H9 (cell line): ENCODE data around the gene DGKD. TPM values are rescaled to one million over a fixed set of nuclear protein-coding genes. Genes with fewer than 3 reads are reported as not detected.

ENCODE experiments used
- DNase-seq: peaks from one replicate; pipeline ENCODE4 v3.0.0-alpha.2; 2017
- H2AFZ ChIP-seq: one replicate; pipeline ENCODE4 v1.6.1; 2013; ENCODE audit warnings: mild to moderate bottlenecking, low read length, control low read depth, moderate library complexity
- H2AK5ac ChIP-seq: 2 replicates; pipeline ENCODE4 v1.6.1; 2013; ENCODE audit warnings: low read length, control low read depth, mixed read lengths; ENCODE audit not compliant: insufficient read length
- H2BK120ac ChIP-seq: one replicate; pipeline ENCODE4 v1.6.1; 2013; ENCODE audit warnings: low read depth, mild to moderate bottlenecking, low read length, control low read depth, inconsistent platforms; ENCODE audit not compliant: poor library complexity, severe bottlenecking
- H2BK12ac ChIP-seq: 2 replicates; pipeline ENCODE4 v1.6.1; 2013; ENCODE audit warnings: low read length, control low read depth, mixed read lengths, low read depth; ENCODE audit not compliant: insufficient read length
- H2BK15ac ChIP-seq: 2 replicates; pipeline ENCODE4 v1.6.1; 2013; ENCODE audit warnings: low read depth, low read length, control low read depth
- H2BK20ac ChIP-seq: one replicate; pipeline ENCODE4 v1.6.1; 2013; ENCODE audit warnings: low read depth, mild to moderate bottlenecking, low read length, control low read depth, inconsistent platforms; ENCODE audit not compliant: poor library complexity, severe bottlenecking
- H2BK5ac ChIP-seq: 2 replicates; pipeline ENCODE4 v1.6.1; 2013; ENCODE audit warnings: low read length, control low read depth, mixed read lengths; ENCODE audit not compliant: insufficient read length
- H3K14ac ChIP-seq: 2 replicates; pipeline ENCODE4 v1.6.1; 2013; ENCODE audit warnings: low read length, control low read depth; ENCODE audit not compliant: insufficient read depth
- H3K18ac ChIP-seq: 2 replicates; pipeline ENCODE4 v1.6.1; 2013; ENCODE audit warnings: low read depth, mild to moderate bottlenecking, mixed read lengths, low read length, control low read depth; ENCODE audit not compliant: insufficient read length
- H3K23ac ChIP-seq: 2 replicates; pipeline ENCODE4 v1.6.1; 2013; ENCODE audit warnings: low read length, control low read depth, mixed read lengths, low read depth; ENCODE audit not compliant: insufficient read length
- H3K23me2 ChIP-seq: 2 replicates; pipeline ENCODE4 v1.6.1; 2013; ENCODE audit warnings: low read depth, mild to moderate bottlenecking, mixed read lengths, low read length, control low read depth; ENCODE audit not compliant: insufficient read length, poor library complexity, severe bottlenecking
- H3K27ac ChIP-seq: 2 replicates; pipeline ENCODE4 v1.5.1; 2013; ENCODE audit warnings: low read length, control low read depth, mixed read lengths, low read depth; ENCODE audit not compliant: insufficient read length
- H3K27me3 ChIP-seq: 2 replicates; pipeline ENCODE4 v1.6.1; 2013; ENCODE audit warnings: low read length, control low read depth, inconsistent platforms; ENCODE audit not compliant: insufficient read depth
- H3K4ac ChIP-seq: 2 replicates; pipeline ENCODE4 v1.6.1; 2013; ENCODE audit warnings: low read depth, mild to moderate bottlenecking, control low read depth, inconsistent platforms, low read length, moderate library complexity
- H3K4me1 ChIP-seq: 2 replicates; pipeline ENCODE4 v1.6.1; 2013; ENCODE audit warnings: low read length, control low read depth, inconsistent platforms; ENCODE audit not compliant: insufficient read depth
- H3K4me2 ChIP-seq: 2 replicates; pipeline ENCODE4 v1.6.1; 2013; ENCODE audit warnings: low read length, control low read depth, mixed read lengths; ENCODE audit not compliant: insufficient read length, insufficient read depth
- H3K56ac ChIP-seq: 2 replicates; pipeline ENCODE4 v1.6.1; 2013; ENCODE audit warnings: low read depth, mild to moderate bottlenecking, mixed read lengths, low read length, control low read depth; ENCODE audit not compliant: insufficient read length
- H3K79me1 ChIP-seq: 2 replicates; pipeline ENCODE4 v1.6.1; 2013; ENCODE audit warnings: low read depth, mild to moderate bottlenecking, moderate library complexity, low read length, control low read depth, inconsistent platforms; ENCODE audit not compliant: insufficient read depth, poor library complexity, severe bottlenecking
- H3K79me2 ChIP-seq: 2 replicates; pipeline ENCODE4 v1.6.1; 2013; ENCODE audit warnings: low read length, control low read depth, inconsistent platforms; ENCODE audit not compliant: insufficient read depth
- H3K9ac ChIP-seq: 2 replicates; pipeline ENCODE4 v1.6.1; 2013; ENCODE audit warnings: low read length, control low read depth, mixed read lengths; ENCODE audit not compliant: insufficient read length; ENCODE audit errors: extremely low read depth
- H3K9me3 ChIP-seq: one replicate; pipeline ENCODE4 v1.6.1; 2013; ENCODE audit warnings: low read depth, low read length, inconsistent platforms; ENCODE audit not compliant: control insufficient read depth
- H3T11ph ChIP-seq: one replicate; pipeline ENCODE4 v1.6.1; 2013; ENCODE audit warnings: mild to moderate bottlenecking, low read length, control low read depth, inconsistent platforms
- H4K20me1 ChIP-seq: one replicate; pipeline ENCODE4 v1.6.1; 2013; ENCODE audit not compliant: control insufficient read depth, insufficient read length, insufficient read depth
- H4K5ac ChIP-seq: 2 replicates; pipeline ENCODE4 v1.6.1; 2013; ENCODE audit warnings: low read depth, mild to moderate bottlenecking, mixed read lengths, low read length, control low read depth; ENCODE audit not compliant: insufficient read length
- H4K8ac ChIP-seq: replicated peaks from 2 replicates; pipeline ENCODE4 v1.6.1; 2013; ENCODE audit warnings: low read length, control low read depth, mixed read lengths, low read depth; ENCODE audit not compliant: insufficient read length
- H4K91ac ChIP-seq: 2 replicates; pipeline ENCODE4 v1.6.1; 2013; ENCODE audit warnings: low read depth, mild to moderate bottlenecking, moderate library complexity, mixed read lengths, low read length, control low read depth; ENCODE audit not compliant: insufficient read length
- H3K27ac Mint-ChIP-seq, 3 experiments: 2 replicates in 2 of 3; 3 replicates in 1 of 3; pipeline ENCODE4 v1.8.0; 2020 to 2021; ENCODE audit warnings: mixed read lengths in 3 of 3, mild to moderate bottlenecking in 1 of 3, moderate library complexity in 1 of 3
- H3K27me3 Mint-ChIP-seq: 2 replicates; pipeline ENCODE4 v1.8.0; 2021; ENCODE audit warnings: low read depth, mild to moderate bottlenecking, moderate library complexity, mixed read lengths
- H3K36me3 Mint-ChIP-seq, 3 experiments: 2 replicates in 2 of 3; 3 replicates in 1 of 3; pipeline ENCODE4 v1.8.0; 2020 to 2021; ENCODE audit warnings: low read depth in 3 of 3, mixed read lengths in 3 of 3; ENCODE audit not compliant: insufficient read depth in 1 of 3
- H3K4me1 Mint-ChIP-seq, 2 experiments: 2 replicates each; pipeline ENCODE4 v1.8.0; 2020; ENCODE audit warnings: mixed read lengths in 2 of 2
- H3K4me3 Mint-ChIP-seq, 2 experiments: 2 replicates in 1 of 2; 3 replicates in 1 of 2; pipeline ENCODE4 v1.8.0; 2020 to 2021; ENCODE audit warnings: mild to moderate bottlenecking in 2 of 2, mixed read lengths in 2 of 2, moderate library complexity in 1 of 2
- H3K9me3 Mint-ChIP-seq, 2 experiments: 2 replicates in 1 of 2; 3 replicates in 1 of 2; pipeline ENCODE4 v1.8.0; 2020; ENCODE audit warnings: mild to moderate bottlenecking in 2 of 2, mixed read lengths in 2 of 2, moderate library complexity in 1 of 2
- WGBS: extraction: QIAGEN DNeasy Blood & Tissue Kit; methylation state at CpG from one replicate; pipeline ENCODE4 v1.1.7; 2013; ENCODE audit warnings: missing lambda C conversion rate, low lambda C conversion rate, mixed read lengths; ENCODE audit not compliant: insufficient read length; ENCODE audit errors: extremely low coverage; 5-methylcytosine and 5-hydroxymethylcytosine counted together
- total RNA-seq: library from RNA; stranded (reverse); gene quantifications from 2 replicates; pipeline ENCODE4 v1.2.1, GENCODE V29; 2021
- TF ChIP-seq, protein P1 (sequence below): fragments of 200-600 bp; sonication (generic); conservative IDR thresholded peaks from 3 replicates; pipeline ENCODE4 v1.8.0; 2021; ENCODE audit warnings: antibody characterized with exemption, mild to moderate bottlenecking

DGKD gene
- total RNA-seq, 1 experiment from 2014 or later, result 20.7 TPM

DNA sequence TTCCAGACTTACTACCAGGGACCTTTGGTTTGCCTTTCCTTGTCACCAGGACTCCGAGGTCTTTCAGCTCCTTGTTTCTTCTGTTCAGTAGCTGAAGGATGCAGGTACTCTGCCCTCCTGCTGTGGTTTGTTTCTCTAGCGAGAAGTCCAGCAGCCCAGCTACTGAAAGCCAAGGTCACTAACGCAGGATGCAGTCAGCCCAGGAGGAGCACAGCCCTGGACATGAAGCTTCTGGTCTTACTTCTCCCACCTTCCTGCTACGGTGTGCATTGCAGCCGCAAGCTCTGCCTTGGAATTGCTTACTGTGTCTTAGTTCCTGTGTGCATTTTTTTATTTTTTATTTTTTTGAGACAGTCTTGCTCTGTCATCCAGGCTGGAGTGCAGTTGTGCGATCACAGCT is 62.4 kb downstream of the DGKD start:
- no peak overlapping the region; the same call in 1 of the 2 replicates for H3K14ac ChIP-seq
- no peak overlapping the region for H4K91ac ChIP-seq
- no peaks in the 10 kb centered on the region for H3K79me1 ChIP-seq
- no peak overlapping the region for H2BK20ac ChIP-seq
- no peak overlapping the region for H2AFZ ChIP-seq
- H2BK12ac ChIP-seq, result no peak overlapping the region
- H2BK120ac ChIP-seq, result no peak overlapping the region
- DNase-seq, result no peak
- Mint-ChIP-seq H3K36me3 (peaks cover 5 to 9% (median 6%) of the 10 kb centered on the region in 3 experiments), H3K27ac (0 out of 7 replicates have a peak overlapping the region, but pooled peaks of 1 of the 3 experiments have one; percentile 33), H3K4me3 (no peak overlapping the region), H3K27me3 (no peaks in the 10 kb centered on the region), H3K4me1 (peaks cover 25 to 36% of the 10 kb centered on the region in 2 experiments), H3K9me3 (peaks cover 8 to 10% of the 10 kb centered on the region in 2 experiments)
- TF ChIP-seq, protein P1, sequence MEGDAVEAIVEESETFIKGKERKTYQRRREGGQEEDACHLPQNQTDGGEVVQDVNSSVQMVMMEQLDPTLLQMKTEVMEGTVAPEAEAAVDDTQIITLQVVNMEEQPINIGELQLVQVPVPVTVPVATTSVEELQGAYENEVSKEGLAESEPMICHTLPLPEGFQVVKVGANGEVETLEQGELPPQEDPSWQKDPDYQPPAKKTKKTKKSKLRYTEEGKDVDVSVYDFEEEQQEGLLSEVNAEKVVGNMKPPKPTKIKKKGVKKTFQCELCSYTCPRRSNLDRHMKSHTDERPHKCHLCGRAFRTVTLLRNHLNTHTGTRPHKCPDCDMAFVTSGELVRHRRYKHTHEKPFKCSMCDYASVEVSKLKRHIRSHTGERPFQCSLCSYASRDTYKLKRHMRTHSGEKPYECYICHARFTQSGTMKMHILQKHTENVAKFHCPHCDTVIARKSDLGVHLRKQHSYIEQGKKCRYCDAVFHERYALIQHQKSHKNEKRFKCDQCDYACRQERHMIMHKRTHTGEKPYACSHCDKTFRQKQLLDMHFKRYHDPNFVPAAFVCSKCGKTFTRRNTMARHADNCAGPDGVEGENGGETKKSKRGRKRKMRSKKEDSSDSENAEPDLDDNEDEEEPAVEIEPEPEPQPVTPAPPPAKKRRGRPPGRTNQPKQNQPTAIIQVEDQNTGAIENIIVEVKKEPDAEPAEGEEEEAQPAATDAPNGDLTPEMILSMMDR, result no peak
- no peak overlapping the region for H3K23ac ChIP-seq
- no peaks in the 10 kb centered on the region for H3K23me2 ChIP-seq
- no peak overlapping the region for H3K18ac ChIP-seq
- no peak overlapping the region for H2BK5ac ChIP-seq
- no peak overlapping the region for H3K4me2 ChIP-seq
- no peak overlapping the region for H3K9ac ChIP-seq
- H3K27me3 ChIP-seq, result no peaks in the 10 kb centered on the region
- H2AK5ac ChIP-seq, result no peak overlapping the region
- no peak overlapping the region for H2BK15ac ChIP-seq
- H4K20me1 ChIP-seq, result no peaks in the 10 kb centered on the region
- no peaks in the 10 kb centered on the region for H3K9me3 ChIP-seq
- H3K56ac ChIP-seq, result no peak overlapping the region
- no CpG with 5 or more reads among the region's 6 CpGs for WGBS
- peaks cover 8% of the 10 kb centered on the region; the same call in 1 of the 2 replicates for H3K4me1 ChIP-seq
- no peaks in the 10 kb centered on the region for H3K79me2 ChIP-seq
- no peak overlapping the region for H3K4ac ChIP-seq
- no peak overlapping the region for H4K8ac ChIP-seq
- H3K27ac ChIP-seq, result no peak overlapping the region
- no peak overlapping the region for H3T11ph ChIP-seq
- no peak overlapping the region for H4K5ac ChIP-seq
